Spleen (tissue), 11 donors: ENCODE data around the gene TMEM175. TPM values are rescaled to one million over a fixed set of nuclear protein-coding genes. Genes with fewer than 3 reads are reported as not detected.

Source experiments
- DNase-seq: peaks from one replicate; pipeline ENCODE4 v3.0.0-alpha.2; 2020
- H3K27ac ChIP-seq, 8 donors: fragments of 200-600 bp; sonication (generic) in 7 of 8; 1 replicate in 4 of 8; 2 replicates in 4 of 8; pipeline versions ENCODE4 v1.5.0 to v1.8.0; 2016 to 2021; ENCODE audit warnings: inconsistent platforms in 4 of 8, mild to moderate bottlenecking in 4 of 8, moderate library complexity in 1 of 8
- H3K27me3 ChIP-seq, 7 donors: fragments of 200-600 bp; sonication (generic) in 6 of 7; replicated peaks in 1 of 7; 1 replicate in 4 of 7; 2 replicates in 3 of 7; pipeline versions ENCODE4 v1.5.0 to v1.8.0; 2016 to 2021; ENCODE audit warnings: inconsistent platforms in 3 of 7, mild to moderate bottlenecking in 1 of 7
- H3K36me3 ChIP-seq, 6 donors: fragments of 200-600 bp; sonication (generic) in 5 of 6; 1 replicate in 4 of 6; 2 replicates in 2 of 6; pipeline versions ENCODE4 v1.5.0 to v1.8.0; 2016 to 2021; ENCODE audit warnings: inconsistent platforms in 2 of 6
- H3K4me1 ChIP-seq, 6 donors: fragments of 200-600 bp; sonication (generic) in 5 of 6; 1 replicate in 3 of 6; 2 replicates in 3 of 6; pipeline versions ENCODE4 v1.5.0 to v1.8.0; 2016 to 2021; ENCODE audit warnings: inconsistent platforms in 3 of 6
- H3K4me3 ChIP-seq, 8 donors: fragments of 200-600 bp; sonication (generic) in 7 of 8; 1 replicate in 4 of 8; 2 replicates in 4 of 8; pipeline versions ENCODE4 v1.5.0 to v1.8.0; 2016 to 2021; ENCODE audit warnings: inconsistent platforms in 4 of 8, mild to moderate bottlenecking in 4 of 8, moderate library complexity in 2 of 8
- H3K9me3 ChIP-seq, 8 donors: fragments of 200-600 bp; sonication (generic) in 7 of 8; 1 replicate in 4 of 8; 2 replicates in 4 of 8; pipeline versions ENCODE4 v1.5.0 to v1.8.0; 2016 to 2021; ENCODE audit warnings: inconsistent platforms in 4 of 8
- CTCF ChIP-seq, 11 experiments: fragments of 200-600 bp in 7 of 11; fragments of 450-650 bp in 4 of 11; sonication (generic) in 4 of 11; IDR thresholded peaks in 8 of 11; conservative IDR thresholded peaks in 3 of 11; 1 replicate in 7 of 11; 2 replicates in 4 of 11; pipeline versions ENCODE4 v1.4.0 to v1.8.0; 2016 to 2021; ENCODE audit warnings: antibody characterized with exemption in 11 of 11, inconsistent platforms in 4 of 11, mild to moderate bottlenecking in 1 of 11
- POLR2A ChIP-seq, 3 donors: fragments of 450-650 bp; IDR thresholded peaks; one replicate each; pipeline ENCODE4 v1.5.1; 2017; ENCODE audit warnings: antibody characterized with exemption in 3 of 3, mild to moderate bottlenecking in 1 of 3
- POLR2AphosphoS5 ChIP-seq, 3 donors: sonication (generic); formaldehyde crosslinking; IDR thresholded peaks; one replicate each; pipeline ENCODE4 v1.5.1; 2017; ENCODE audit warnings: antibody characterized with exemption in 3 of 3
- WGBS, 5 donors: extraction: QIAGEN DNeasy Blood & Tissue Kit in 3 of 5; methylation state at CpG; one replicate each; pipeline versions ENCODE4 v1.1.5 to v1.1.7; 2013 to 2018; 5-methylcytosine and 5-hydroxymethylcytosine counted together
- intact Hi-C: fragments of 100-400 bp; cut with DNase I; formaldehyde crosslinking; loops from one replicate; pipeline ENCODE4 v1.15.0; 2023; ENCODE audit warnings: low total_unique reads
- polyA plus RNA-seq, 3 donors: library from polyadenylated mRNA; stranded (reverse); fragments of 200-250 nt; gene quantifications; one replicate each; pipeline ENCODE4 v1.2.1, GENCODE V29; 2013
- total RNA-seq, 7 donors: library from RNA; depleted of rRNA in 3 of 7; stranded (reverse); fragments of >200 nt in 3 of 7; fragmentation: NEBNext Ultra II Directional in 4 of 7; extraction: Animal tissue kit (Norgen Biotek cat#: 25700) in 4 of 7; gene quantifications; one replicate each; pipeline versions ENCODE4 v1.1.0 to v1.2.1, GENCODE V29; 2016 to 2021
- donor health status: healthy with polysubstance abuse.
- donor health status: DM: no; HTN: no; CAD: no; lungs with moderate emphysema.
- donor health status: DM: no; HTN: no; CAD: no.
- donor health status: Bipolar disorder and iron deficiency.
- donor health status: healthy.
- donor health status: DM: no; HTN: no; CAD: no.
- donor health status: DM: yes; HTN: yes; CAD: no.

The TMEM175 gene
- total and polyA plus RNA-seq, 10 donors = 38.2 to 83.9 (median 60.4) TPM

- no peaks in the 10 kb centered on the region for H3K36me3 ChIP-seq
- H3K4me3 ChIP-seq = peak overlapping the region in 1 of 8 donors; percentile 46
- peaks cover 12 to 98% (median 65%) of the 10 kb centered on the region in 7 donors for H3K27me3 ChIP-seq
- no peak for DNase-seq
- WGBS, 5 donors = 34 to 77% (median 47%) methylated on average over 10 to 63 of the region's 63 CpGs
- intact Hi-C loops = no loop called here
- H3K4me1 ChIP-seq = peaks cover 7 to 42% (median 23%) of the 10 kb centered on the region in 6 donors
- peaks cover 0 to 7% (median 0%) of the 10 kb centered on the region in 8 donors for H3K9me3 ChIP-seq
- H3K27ac ChIP-seq = no peak overlapping the region
- TF ChIP-seq POLR2A (IDR thresholded peaks at IDR 0.05) (no peak), CTCF (IDR thresholded peaks at IDR 0.05 in 8 of 11, conservative IDR thresholded peaks at IDR 0.05 in 3 of 11) (no peak)
Observed at GRCh38 chr4:1003271-1004070, 71.2 kb downstream of the TMEM175 start.

GRCh38 chr4:1004071-1004418, 71.8 kb downstream of the TMEM175 start:
- no peak for DNase-seq
- 84 to 90% (median 88%) methylated on average over 10 to 13 of the region's 13 CpGs for WGBS, 5 donors
- no peak overlapping the region for H3K4me3 ChIP-seq

GRCh38 chr4:1004557-1005485, 72.6 kb downstream of the TMEM175 start:
- Histone ChIP-seq H3K4me1 (peaks cover 7 to 44% (median 29%) of the 10 kb centered on the region in 6 donors), H3K36me3 (no peaks in the 10 kb centered on the region), H3K27ac (no peak overlapping the region), H3K9me3 (peaks cover 0 to 7% (median 0%) of the 10 kb centered on the region in 8 donors), H3K27me3 (peaks cover 12 to 94% (median 67%) of the 10 kb centered on the region in 7 donors), H3K4me3 (no peak overlapping the region)
- intact Hi-C loops = no loop called here
- DNase-seq = no peak
- 79 to 85% (median 81%) methylated on average over 17 to 25 of the region's 25 CpGs for WGBS, 5 donors
- TF ChIP-seq POLR2A (IDR thresholded peaks at IDR 0.05) (no peak), POLR2AphosphoS5 (IDR thresholded peaks at IDR 0.05) (peak in 1 of 3 donors; percentile 25)

More at GRCh38 chr4:1004071-1004418, 71.8 kb downstream of the TMEM175 start:
- H3K36me3 ChIP-seq = no peaks in the 10 kb centered on the region
- intact Hi-C loops = no loop called here
- H3K27me3 ChIP-seq = peaks cover 12 to 98% (median 67%) of the 10 kb centered on the region in 7 donors
- H3K27ac ChIP-seq = no peak overlapping the region
- peaks cover 7 to 44% (median 28%) of the 10 kb centered on the region in 6 donors for H3K4me1 ChIP-seq
- TF ChIP-seq POLR2A (IDR thresholded peaks at IDR 0.05) (no peak), POLR2AphosphoS5 (IDR thresholded peaks at IDR 0.05) (no peak), CTCF (IDR thresholded peaks at IDR 0.05 in 8 of 11, conservative IDR thresholded peaks at IDR 0.05 in 3 of 11) (no peak)
- H3K9me3 ChIP-seq = peaks cover 0 to 7% (median 0%) of the 10 kb centered on the region in 8 donors

DNA sequence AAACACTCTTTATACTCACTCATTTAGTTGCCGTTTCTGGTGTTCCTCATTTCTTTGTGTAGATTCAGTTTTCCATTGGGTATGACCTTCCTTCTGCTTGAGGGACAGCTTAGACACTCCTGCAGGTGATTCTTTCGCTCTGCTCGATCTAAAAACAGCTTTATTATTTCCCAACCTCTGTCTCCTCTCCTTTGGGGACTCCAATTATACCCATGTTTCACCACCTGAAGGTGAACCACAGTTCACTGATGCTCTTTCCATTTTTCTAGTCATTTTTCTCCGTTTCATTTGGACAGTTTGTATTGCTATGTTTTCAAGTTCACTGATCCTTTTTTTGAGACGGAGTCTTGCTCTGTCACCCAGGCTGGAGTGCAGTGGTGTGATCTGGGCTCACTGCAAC, 74.6 kb downstream of the TMEM175 start:
- peaks cover 11 to 85% (median 54%) of the 10 kb centered on the region in 7 donors for H3K27me3 ChIP-seq
- no peak for TF ChIP-seq POLR2A (IDR thresholded peaks at IDR 0.05)
- TF ChIP-seq POLR2AphosphoS5 (IDR thresholded peaks at IDR 0.05) = no peak
- no peak for TF ChIP-seq CTCF (IDR thresholded peaks at IDR 0.05 in 8 of 11, conservative IDR thresholded peaks at IDR 0.05 in 3 of 11)
- intact Hi-C loops = no loop called here
- peaks cover 15 to 47% (median 40%) of the 10 kb centered on the region in 6 donors for H3K4me1 ChIP-seq
- H3K36me3 ChIP-seq = no peaks in the 10 kb centered on the region
- no peak overlapping the region for H3K4me3 ChIP-seq
- WGBS, 5 donors = 82 to 91% (median 85%) methylated on average over 5 of the region's 5 CpGs
- H3K9me3 ChIP-seq = peaks cover 0 to 7% (median 0%) of the 10 kb centered on the region in 8 donors
- DNase-seq = no peak
- no peak overlapping the region for H3K27ac ChIP-seq

Other genes with a start within 250 kb of the TMEM175 start
- gene SLC49A3, start 243.3 kb upstream of the TMEM175 start, total RNA-seq = 10 to 100 TPM; 11.2 to 28.8 (median 21.2) TPM
- 10 to 100 TPM in 2 of 3 donors, 1 to 10 TPM in 1; 5.6 to 19.3 (median 11.7) TPM for gene SLC49A3, start 243.3 kb upstream of the TMEM175 start, polyA plus RNA-seq
- 100 to 1,000 TPM in 1 of 7 donors, 10 to 100 TPM in 6; 52.0 to 102 (median 80.3) TPM for gene PCGF3, start 226.6 kb upstream of the TMEM175 start, total RNA-seq
- gene PCGF3, start 226.6 kb upstream of the TMEM175 start, polyA plus RNA-seq = 10 to 100 TPM; 29.7 to 84.2 (median 53.3) TPM
- gene CPLX1, start 106.3 kb upstream of the TMEM175 start, total RNA-seq = 10 to 100 TPM in 4 of 7 donors, 1 to 10 TPM in 3; 1.3 to 20.7 (median 12.4) TPM
- gene CPLX1, start 106.3 kb upstream of the TMEM175 start, polyA plus RNA-seq = 10 to 100 TPM in 2 of 3 donors, 1 to 10 TPM in 1; 5.1 to 12.3 (median 10.7) TPM
- gene GAK, start 144 bp upstream of the TMEM175 start, total RNA-seq = 100 to 1,000 TPM; 154 to 212 (median 179) TPM
- 100 to 1,000 TPM; 112 to 249 (median 203) TPM for gene GAK, start 144 bp upstream of the TMEM175 start, polyA plus RNA-seq
- gene DGKQ, start 41.1 kb downstream of the TMEM175 start, total RNA-seq = 10 to 100 TPM; 13.6 to 26.3 (median 17.0) TPM
- gene DGKQ, start 41.1 kb downstream of the TMEM175 start, polyA plus RNA-seq = 10 to 100 TPM in 1 of 3 donors, 1 to 10 TPM in 2; 6.3 to 15.4 (median 9.3) TPM
- gene IDUA, start 54.6 kb downstream of the TMEM175 start, total RNA-seq = 10 to 100 TPM; 18.3 to 58.3 (median 37.9) TPM
- 10 to 100 TPM; 11.5 to 26.5 (median 19.1) TPM for gene IDUA, start 54.6 kb downstream of the TMEM175 start, polyA plus RNA-seq
- gene SLC26A1, start 60.9 kb downstream of the TMEM175 start, total RNA-seq = under 1 TPM in 6 of 7 donors, not detected in 1; 0.07 to 0.68 (median 0.19) TPM
- under 1 TPM; 0.24 to 0.48 (median 0.30) TPM for gene SLC26A1, start 60.9 kb downstream of the TMEM175 start, polyA plus RNA-seq
- 10 to 100 TPM in 5 of 7 donors, 1 to 10 TPM in 2; 7.9 to 20.6 (median 13.2) TPM for gene FGFRL1, start 79.2 kb downstream of the TMEM175 start, total RNA-seq
- gene FGFRL1, start 79.2 kb downstream of the TMEM175 start, polyA plus RNA-seq = 1 to 10 TPM; 1.4 to 4.6 (median 1.5) TPM
- 1 to 10 TPM in 5 of 7 donors, under 1 TPM in 2; 0.46 to 5.6 (median 2.3) TPM for gene RNF212, start 181.1 kb downstream of the TMEM175 start, total RNA-seq
- gene RNF212, start 181.1 kb downstream of the TMEM175 start, polyA plus RNA-seq = 1 to 10 TPM; 1.8 to 3.5 (median 2.0) TPM
- 10 to 100 TPM; 15.5 to 51.3 (median 43.7) TPM for gene SPON2, start 240.1 kb downstream of the TMEM175 start, total RNA-seq
- 10 to 100 TPM in 2 of 3 donors, 1 to 10 TPM in 1; 8.3 to 29.8 (median 11.7) TPM for gene SPON2, start 240.1 kb downstream of the TMEM175 start, polyA plus RNA-seq